HG02571 (cell line): ENCODE results near the gene TNFSF10.
"Not testable (repeated sequence)": the region's sequence is repeated elsewhere in the genome, so short reads cannot be mapped to it uniquely, and the experiment has no call there.

Experiments
- ATAC-seq: cut with Tn5 transposase; IDR thresholded peaks from one replicate; pipeline ENCODE4 v1.9.1; 2021; ENCODE audit warnings: mild to moderate bottlenecking, moderate library complexity; ENCODE audit not compliant: unreplicated experiment

The TNFSF10 gene

DNA sequence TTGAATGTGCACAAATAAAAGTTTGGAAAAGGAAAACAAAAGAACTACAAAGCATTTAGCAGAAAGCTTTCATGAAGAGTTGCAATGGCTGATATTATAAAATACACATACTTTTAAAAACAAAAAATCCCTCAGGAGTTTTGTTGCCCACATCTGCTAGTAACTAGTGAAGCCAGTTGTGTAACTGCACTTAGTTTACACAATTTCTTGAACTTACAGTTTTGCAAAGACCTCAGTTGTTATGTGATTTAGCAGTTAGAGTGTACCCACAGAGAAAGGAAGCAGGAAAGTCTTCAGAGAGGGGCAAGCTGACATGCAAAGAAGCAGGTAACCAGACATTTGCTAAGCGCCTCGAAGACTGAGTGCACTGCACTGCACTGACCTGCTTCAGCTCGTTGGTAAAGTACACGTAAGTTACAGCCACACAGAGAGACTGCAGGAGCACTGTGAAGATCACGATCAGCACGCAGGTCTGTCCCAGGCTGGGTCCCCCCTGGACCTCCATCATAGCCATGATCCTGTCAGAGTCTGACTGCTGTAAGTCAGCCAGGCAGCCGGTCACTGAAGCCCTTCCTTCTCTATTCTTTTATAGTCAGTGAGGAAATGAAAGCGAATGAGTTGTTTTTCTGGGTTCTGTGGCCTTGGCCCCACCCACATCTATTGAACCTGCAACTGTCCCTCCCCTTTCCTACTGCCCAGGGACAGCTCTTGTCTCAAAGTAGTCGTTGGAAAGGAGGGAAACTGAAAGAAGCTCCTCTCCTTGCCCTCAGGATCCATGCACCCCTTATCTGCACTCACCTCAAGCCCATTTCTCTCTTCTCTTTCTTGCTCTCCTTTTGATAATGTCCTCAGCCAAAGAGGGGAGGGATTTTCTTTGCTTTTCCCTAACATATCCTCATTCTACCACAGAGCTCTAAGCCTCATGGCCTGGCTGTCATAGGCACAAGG lies at the start of gene TNFSF10:
Gene TNFSF10, minus strand, starts transcription at position 560 of the 948 bp plus-strand sequence. Its CDS starts 46 bp downstream, at position 514.
- ATAC-seq, result peak; percentile 87

DNA sequence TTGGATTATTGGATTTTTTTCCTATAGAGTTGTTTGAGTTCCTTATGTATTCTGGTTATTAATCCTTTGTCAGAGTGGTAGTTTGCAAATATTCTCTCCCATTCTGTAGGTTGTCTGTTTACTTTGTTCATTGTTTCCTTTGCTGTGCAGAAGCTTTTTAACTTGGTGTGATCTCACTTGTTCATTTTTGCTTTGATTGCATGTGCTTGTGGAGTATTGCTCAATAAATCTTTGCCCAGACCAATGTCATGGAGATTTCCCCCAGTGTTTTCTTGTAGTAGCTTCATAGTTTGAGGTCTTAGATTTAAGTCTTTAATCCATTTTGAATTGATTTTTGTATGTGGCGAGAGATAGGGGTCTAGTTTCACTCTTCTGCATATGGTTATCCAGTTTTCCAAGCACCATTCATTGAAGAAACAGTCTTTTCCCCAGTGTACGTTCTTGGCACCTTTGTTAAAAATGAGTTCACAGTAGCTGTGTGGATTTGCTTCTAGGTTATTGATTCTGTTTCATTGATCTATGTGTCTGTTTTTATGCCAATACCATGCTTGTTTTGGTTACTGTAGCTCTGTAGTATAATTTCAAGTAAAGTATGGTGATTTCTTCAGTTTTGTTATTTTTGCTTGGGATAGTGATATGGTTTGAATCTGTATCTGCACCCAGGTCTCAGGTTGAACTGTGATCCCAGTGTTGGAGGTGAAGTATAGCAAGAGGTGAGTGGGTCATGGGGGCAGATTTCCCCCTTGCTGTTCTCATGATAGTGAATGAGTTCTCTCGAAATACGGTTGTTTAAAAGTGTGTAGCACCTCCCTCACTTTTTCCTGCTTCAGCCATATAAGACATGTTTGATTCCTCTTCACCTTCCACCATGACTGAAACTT lies 46.1 kb upstream of the TNFSF10 start:
- no peak for ATAC-seq

DNA sequence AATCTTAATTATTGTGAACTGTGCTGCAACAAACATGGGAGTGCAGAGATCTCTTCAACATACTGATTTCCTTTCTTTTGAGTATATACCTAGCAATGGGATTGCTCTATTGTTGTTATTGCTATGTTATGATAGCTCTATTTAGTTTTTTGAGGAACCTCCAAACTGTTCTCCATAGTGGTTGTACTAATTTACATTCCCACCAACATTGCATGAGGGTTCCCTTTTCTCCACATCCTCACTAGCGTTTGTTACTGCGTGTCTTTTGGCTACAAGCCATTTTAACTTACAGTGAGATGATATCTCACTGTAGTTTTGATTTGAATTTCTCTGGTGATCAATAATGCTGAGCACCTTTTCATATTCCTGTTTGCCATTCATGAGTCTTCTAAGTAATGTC lies 45.5 kb upstream of the TNFSF10 start:
- ATAC-seq, result no peak

DNA sequence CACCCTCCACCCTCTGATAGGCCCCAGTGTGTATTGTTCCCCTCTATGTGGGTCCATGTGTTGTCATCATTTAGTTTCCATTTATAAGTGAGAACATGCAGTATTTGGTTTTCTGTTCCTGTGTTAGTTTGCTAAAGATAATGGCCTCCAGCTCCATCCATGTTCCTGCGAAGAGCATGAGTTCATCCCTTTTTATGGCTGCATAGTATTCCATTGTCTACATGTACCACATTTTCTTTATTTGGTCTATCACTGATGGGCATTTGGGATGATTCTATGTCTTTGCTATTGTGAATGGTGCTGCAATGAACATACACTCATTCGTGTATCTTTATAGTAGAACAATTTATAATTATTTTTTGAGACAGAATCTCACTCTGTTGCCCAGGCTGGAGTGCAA lies 43.6 kb upstream of the TNFSF10 start:
- not testable (repeated sequence) for ATAC-seq

DNA sequence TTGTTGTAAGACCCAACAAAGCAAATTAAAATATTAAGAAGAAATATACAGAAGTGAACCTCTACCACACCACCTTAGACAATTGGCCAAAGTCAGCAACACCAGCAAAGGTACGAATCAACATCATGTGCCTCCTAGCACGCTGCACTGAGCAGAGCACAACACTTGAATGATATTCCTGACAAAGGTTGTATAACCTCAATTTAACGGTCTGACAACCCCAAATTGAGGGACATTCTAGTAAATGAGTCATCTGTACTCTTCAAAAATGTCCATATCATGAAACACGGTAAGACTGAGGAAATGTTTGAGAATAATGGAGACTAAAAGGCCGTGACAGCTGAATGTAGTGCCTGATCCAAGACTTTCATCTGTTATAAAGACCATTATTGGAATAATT lies 41.3 kb upstream of the TNFSF10 start:
- no peak for ATAC-seq

DNA sequence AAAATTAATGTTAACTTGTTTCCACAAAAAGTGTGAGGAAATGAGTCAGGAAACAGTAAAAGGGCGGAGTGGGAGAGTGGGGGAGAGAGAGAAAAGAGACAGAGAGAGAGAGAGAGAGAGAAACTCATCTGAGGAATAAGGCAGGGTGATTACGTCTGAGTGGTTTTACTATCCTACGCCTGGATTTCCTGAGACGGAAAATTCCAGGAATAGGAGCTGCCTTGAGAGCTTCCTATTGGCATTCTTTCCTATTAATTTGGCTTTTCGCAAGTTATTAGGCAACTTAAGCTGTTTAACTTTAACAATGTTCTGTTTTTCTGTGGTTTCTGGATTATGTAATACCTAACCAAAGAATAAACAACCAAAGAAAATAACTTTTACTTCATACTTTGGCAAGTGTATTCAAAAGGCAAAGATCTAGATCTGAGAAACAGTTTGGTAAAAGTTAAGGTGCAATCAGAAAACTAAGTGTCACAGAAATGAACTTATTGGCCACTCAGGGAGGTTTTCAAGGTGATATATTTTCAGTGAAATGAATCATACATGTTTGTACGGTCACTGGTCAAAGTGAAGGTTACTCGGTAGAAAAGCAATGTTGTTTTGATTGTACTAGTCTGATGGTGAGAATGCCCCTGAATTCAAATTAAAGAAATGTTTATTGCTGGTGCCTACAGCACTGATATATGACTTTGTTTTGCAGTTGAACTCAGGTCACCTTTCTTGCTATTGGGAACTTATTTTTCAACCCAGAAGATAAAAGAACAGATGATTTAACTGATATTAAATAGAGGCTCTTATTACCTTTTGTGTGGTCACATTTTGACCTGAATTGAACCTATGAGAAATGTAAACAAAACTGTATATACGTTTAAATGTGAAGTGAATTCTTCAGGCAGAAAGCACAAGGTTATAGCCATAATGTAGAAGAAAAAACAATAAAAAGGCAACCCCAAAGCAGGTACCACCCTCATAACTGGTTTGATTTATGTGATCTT lies 39.9 kb upstream of the TNFSF10 start:
- no peak for ATAC-seq

DNA sequence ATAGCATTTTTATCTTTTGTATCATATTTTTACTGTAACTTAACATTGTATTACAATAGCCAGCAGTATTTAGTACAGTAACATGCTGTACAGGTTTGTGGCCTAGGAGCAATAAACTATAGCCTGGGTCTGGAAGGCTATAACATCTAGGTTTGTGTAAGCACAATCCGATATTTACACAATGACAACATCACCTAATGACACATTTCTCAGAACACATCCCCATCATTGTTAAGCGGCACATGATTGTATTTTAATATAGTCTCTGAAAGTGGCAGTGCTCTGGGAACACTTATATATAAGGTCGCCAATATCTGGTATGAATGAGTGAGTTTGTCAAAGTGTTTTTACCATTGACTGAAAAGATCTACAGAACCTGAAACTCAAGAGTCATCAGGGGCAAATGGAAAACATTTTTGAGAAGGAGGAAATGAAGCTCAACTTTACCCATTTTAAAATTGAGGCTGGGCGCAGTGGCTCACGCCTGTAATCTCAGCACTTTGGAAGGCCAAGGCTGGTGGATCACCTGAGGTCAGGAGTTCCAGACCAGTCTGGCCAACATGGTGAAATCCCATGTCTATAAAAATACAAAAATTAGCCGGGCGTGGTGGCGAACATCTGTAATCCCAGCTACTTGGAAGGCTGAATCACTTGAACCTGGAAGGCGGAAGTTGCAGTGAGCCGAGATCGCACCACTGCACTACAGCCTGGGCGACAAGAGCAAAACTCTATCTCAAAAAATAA lies 38.8 kb upstream of the TNFSF10 start:
- no peak for ATAC-seq

DNA sequence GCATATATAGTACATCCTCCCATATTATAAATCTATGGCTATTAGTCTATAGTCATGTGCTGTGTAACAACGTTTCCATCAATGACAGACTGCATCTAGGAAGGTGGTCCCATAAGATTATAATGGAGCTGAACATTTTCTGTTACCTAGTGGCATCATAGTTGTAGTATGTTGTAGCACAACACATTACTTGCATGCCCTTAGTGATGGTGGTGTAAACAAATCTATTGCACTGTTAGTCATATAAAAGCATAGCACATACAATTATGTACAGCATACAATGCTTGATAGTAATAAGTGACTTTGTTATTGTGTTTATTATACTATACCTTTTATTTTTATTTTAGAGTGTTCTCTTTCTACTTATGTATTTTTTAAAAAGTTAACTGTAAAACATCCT lies 37.4 kb upstream of the TNFSF10 start:
- no peak for ATAC-seq

DNA sequence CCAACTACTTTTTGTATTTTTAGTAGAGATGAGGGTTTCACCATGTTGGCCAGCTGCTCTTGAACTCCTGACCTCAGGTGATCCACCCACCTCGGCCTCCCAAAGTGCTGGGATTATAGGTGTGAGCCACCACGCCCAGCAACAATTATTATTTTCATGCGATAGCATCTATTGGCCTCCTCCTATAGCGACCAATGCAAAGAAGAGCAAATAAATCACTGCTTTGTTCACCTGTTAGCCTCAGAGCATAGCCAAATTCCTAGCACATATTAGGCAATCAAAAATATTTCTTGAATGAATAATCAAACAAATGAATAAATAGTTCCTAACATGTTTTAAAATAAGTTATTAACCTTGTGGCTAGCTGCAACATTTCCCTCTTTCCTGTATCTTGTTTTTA lies 36.8 kb upstream of the TNFSF10 start:
- no peak for ATAC-seq

DNA sequence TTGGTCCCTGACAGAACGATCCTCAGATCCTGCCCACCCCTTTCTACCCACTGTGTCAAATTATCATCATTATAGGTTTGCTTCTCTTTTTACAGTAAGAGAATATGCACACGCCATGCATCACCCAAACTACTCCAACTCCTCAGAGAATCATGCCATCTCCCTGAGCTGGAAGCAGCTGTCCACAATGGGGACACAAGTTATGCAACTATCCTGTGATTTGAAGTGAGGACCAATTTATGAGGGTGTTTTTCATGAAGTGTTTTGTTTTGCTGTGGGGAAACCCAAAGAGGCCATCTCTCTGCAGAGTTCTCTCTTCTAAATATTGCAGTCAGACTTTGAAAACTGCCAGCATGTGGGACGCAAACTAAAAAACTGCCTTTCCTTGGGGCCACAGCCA lies 35.8 kb upstream of the TNFSF10 start:
- ATAC-seq, result no peak

DNA sequence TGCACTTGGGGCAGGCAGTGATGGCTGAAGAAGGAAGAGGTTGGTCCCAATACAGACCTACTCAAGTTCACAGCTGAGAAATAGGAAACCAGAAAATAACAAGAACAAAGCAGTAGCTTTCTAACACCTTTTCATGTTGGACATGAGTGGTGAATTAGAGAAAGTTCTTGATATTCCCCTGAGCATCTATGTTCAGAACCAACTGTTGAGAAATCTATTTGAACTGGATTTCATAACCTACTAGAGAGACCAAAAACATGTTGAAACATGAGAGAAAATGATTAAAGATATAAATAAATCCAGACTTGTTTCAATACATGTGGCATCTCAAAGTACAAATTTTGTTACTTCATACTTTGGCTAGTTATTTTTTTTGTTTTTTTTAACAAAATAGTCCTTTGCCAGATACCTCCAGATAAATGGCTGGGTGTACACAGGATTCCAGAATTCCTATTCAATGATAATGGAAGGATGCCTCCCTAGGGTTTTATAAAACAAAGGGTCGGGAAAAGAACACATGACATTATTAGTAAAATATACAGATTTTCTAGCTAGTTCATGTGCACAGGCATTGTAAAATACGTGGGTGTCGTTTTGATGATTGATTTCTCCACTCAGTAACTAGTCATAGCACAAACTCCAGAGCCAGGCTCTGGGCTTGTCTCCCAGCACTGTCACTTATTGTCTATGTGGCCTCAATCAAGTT lies 34.4 kb upstream of the TNFSF10 start:
- no peak for ATAC-seq

DNA sequence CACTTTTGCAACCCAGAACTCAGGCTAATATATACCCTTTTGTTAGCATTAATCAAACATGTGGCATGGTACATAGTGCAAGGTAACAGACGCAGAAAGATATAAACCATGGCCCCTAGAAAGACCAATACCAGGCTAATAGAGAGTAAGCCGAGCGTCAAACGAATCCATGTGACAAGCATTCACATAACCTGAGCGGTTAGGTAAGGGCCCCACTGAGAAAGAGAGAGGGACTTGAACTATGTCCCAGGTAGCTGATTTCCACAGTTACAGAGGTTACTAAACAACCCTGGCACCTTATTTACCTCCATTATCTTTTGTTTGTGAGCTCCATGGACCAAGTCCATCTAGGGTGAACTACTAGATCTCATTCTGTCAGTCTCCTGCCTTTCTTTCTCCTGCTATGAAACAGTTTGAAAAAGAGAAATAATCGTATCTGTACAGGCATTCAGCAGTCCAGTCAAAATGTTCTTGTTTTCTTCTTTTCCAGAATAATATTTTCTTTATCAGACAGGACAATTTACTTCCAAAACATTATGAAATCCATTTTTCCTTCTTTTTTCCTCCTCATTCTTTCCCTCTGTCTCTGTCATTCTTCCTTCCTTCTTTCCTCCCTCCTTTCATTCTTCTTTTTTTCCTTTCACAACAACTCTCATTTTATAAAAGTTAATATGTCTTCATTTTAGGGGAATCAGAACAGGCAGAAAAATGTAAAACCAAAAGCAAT lies 30.5 kb upstream of the TNFSF10 start:
- no peak for ATAC-seq

DNA sequence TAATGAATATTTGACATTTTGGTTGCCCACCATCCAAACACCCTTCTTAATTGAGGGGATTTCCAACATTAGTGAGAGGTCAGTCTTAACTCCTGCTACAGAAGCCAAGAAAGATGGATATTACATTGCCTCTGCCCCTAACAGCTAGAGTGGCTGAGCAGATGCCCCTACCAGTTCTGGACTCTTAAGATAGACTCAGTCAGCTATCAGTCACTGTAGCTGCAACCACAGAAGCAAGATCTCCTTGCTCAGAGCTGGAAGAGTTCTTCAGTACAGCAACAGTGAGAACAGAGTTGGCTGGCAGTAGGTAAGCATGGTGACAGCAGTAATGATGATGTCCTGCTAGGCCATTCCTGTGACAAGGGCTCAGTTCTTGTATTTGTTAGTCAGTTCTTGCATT lies 29.4 kb upstream of the TNFSF10 start:
- no peak for ATAC-seq

DNA sequence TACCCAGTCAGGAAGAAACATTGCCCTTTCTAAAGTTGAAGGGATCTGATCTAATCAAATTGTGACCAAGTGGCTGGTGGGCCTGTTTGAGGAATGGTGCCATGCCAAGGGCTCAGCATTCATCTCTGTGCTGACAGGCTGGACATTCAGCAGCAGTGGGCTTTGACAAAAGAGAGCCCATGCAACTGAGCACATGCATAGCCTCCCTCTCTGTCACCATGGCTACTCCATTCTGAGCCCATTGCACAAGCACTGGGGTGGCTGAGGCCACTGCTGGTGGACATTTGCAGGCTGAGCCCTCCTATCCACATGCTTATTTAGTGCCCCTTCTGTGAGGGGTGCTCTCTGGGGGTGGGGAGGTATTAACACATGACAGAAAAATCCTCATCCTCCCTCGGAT lies 28.6 kb upstream of the TNFSF10 start:
- no peak for ATAC-seq

DNA sequence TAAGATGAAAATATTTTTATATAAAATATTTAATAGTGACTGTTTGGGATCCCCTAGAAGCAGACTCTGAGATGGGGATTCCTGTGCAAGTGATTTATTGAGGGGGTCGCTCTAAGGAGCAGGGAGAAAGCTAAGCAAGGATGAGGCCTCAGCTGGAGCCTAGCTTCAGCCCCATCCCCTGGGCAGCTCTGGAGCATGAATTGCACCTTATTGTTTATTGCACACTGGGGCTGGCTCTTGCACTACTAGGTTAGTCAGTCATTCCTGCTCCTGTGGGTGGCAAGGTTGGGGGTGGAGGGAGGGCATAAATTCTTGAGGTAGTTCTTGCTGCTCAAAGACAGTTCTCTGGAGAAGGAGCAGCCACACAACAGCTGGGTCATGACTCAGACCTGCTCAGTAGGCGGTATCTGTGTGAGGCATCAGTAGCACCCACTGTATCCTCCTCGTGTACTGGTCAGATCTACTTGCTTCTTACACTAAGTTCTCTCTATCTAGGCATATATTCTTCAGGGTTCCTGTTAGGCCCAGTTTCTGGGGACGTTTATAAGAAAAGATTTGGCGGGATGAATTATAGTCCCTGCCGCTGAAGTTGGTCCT lies 27.2 kb upstream of the TNFSF10 start:
- peak; percentile 65 for ATAC-seq

DNA sequence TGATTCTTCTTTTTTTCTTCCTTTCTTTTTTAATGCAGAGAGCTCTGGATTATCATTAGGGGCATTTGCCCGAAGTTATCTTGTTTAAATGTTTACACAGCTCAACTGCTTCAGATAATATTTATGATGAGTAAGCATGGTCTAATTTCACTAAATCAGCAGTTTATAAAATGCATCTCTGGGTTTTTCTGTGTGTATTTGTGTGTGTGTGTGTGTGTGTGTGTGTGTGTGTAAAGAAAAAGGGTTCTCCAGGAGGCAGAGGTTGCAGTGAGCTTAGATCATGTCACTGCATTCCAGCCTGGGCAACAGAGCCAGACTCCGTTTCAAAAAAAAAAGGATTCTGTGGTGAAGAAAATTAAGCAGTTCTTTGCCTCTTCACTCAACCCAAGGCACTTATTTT lies 25.9 kb upstream of the TNFSF10 start:
- no peak for ATAC-seq

DNA sequence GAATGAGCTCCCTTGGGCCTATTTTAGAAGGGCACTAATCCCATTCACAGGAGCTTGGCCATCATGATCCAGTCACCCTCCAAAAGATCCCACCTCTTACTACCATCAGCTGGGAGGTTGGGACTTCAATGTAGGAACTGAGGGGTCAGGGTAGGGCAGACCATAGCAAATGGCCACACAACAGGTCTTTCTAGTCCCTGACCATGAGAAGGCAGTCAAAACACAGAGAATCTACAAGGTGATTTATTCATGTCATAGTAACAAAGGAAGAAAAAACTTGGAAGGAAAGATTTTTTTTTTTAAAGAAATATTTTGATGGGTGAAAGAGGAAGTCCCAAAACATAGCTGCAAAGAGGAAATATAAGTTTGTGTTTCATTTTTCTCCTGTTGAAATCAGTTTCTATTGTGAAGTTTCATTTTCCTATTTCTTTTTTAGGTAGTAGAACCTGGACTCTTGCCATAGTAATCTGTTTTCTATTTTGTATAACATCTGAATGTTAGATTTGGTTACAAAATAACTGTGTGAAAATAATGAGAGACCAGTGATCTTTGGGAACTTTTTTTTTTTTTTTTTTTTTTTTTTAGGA lies 23.5 kb upstream of the TNFSF10 start:
- no peak for ATAC-seq

DNA sequence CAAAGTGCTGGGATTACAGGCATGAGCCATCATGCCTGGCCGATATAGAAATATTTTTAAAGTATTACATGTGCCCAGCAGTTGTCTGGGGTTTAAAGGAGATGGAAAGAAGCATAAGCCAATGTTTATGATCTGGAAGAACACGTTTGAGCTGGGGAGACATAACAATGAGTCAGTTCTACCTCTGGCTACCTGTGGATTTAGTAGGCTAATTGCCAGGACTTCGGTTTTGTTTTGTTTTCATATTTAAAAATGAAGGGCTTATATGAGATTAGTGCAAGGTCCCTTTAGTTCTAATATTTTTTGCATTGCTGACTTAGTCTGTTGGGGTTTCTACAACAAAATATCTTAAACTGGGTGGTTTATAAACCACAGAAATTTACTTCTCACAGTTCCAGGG lies 22.9 kb upstream of the TNFSF10 start:
- ATAC-seq, result no peak
